HG03139 (cell line): Measurements from ENCODE around the gene ATRX.
"Not testable (repeated sequence)": the region's sequence is repeated elsewhere in the genome, so short reads cannot be mapped to it uniquely, and the experiment has no call there.

Source experiments
- ATAC-seq: cut with Tn5 transposase; IDR thresholded peaks from one replicate; pipeline ENCODE4 v1.9.1; 2021; ENCODE audit not compliant: unreplicated experiment

The ATRX gene

DNA sequence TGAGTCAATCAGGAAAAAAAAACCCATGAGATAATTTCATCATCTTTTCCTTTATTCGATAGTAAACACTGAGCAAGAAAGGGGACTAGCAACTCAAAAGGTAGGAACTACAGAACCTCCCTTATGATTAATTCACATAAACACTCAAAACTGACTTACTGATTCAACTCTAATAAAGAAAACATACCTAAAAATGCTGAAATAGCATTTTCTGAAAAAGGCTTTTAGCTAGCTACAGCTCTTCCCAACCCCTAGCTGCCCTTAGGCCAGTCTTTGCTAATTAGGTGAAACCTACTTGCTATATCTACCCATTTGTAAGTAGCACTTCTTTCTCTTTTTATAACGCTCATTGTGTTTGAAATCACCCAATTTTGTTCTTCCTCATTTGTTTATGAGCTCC lies 150.6 kb downstream of the ATRX start:
- no peak for ATAC-seq

DNA sequence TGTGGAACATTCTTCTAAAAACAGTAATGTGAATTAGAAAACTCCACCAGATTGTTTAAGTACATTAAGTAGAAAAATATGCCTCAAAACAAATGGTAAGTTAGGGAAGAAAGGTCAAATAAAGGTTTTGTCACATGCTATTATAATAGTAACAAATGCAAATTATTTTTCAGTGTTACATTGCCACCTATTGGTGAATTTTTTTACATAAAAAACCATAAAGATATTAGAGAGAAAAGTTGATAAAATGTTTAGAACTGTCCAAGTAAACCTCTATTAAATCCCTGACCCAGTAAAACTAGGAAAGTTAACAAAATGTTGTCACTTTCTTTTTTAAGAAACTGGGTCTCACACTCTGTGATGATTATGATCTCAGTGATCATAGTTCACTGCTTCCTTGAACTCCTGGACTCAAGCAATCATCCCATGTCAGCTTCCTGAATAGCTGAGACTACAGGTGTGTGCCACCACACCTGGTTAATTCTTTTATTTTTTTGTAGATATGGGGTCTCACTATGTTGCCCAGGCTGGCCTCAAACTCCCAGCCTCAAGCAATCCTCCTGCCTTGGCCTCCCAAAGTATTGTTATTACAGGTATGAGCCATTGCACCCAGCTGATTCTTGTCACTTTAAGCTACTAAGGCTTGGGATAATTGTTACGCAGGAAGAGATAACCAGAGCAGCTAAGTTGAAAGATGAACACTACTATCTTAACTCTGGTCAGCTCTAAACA lies 157.6 kb downstream of the ATRX start:
- no peak for ATAC-seq

DNA sequence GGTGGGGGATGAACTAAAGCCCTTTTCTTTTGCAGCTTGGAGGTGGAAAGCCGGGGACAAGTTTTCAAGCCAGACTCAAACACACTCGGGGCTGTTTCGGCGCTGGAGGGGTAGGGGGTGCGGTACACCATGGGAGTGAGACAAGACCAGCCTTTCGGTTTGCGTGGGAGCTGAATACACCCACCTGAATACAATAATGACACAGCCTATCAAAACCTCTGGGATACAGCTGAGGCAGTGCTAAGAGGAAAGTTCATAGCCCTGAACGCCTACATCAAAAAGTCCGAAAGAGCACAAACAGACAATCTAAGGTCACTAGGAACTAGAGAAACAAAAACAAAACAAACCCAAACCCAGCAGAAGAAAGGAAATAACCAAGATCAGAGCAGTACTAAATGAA lies 163.3 kb downstream of the ATRX start:
- ATAC-seq = no peak

DNA sequence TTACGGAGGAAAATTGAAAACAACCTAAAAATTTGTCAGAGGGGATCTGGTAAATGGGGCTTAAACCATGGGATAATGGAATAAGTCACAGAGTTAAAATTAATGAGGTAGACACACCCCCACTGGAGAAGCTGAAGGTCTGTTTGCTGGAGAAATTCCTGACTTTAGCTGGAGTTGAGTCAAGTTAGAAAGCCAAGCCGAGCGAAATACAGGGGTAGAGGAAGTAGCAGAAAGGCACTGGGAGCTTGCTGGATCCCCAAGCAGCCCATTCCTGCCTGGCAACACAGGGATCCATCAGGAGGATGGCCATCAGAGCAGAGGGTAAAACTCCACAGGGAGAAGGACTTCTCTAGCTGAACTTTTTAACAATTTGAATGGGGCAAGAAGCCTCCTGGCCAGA lies 163.8 kb downstream of the ATRX start:
- ATAC-seq = no peak

DNA sequence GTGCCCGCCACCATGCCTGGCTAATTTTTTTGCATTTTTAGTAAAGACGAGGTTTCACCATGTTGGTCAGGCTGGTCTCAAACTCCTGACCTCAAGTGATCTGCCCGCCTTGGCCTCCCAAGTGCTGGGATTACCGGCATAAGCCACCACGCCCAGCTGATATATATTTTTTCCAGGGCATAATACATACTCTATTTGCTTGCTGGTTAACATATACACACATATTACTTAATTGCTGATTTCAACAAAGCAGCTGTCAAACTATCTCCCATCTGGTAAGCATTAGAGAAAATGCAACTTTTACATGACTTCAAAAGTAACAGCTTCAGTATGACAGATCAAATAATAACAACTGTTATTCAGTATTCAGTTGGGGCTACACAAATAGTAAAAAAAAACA lies 164.6 kb downstream of the ATRX start:
- ATAC-seq = not testable (repeated sequence)

DNA sequence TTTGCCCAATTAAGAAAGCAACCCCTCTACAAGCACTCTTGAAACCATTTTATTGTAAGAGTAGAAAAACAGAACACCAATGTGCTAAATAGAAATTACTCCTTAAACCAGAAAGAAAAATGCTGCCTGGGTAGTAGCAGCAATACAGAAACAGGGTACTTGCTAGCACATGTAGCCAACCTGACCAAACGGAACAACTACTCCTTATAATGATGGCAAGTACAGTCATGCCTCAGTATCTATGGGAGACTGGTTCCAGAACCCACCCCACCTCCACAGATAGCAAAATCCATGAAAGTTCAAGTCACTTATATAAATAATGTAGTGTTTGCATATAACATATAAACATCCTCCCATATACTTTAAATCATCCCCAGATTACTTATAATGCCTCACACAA lies 168.8 kb downstream of the ATRX start:
- ATAC-seq = no peak

DNA sequence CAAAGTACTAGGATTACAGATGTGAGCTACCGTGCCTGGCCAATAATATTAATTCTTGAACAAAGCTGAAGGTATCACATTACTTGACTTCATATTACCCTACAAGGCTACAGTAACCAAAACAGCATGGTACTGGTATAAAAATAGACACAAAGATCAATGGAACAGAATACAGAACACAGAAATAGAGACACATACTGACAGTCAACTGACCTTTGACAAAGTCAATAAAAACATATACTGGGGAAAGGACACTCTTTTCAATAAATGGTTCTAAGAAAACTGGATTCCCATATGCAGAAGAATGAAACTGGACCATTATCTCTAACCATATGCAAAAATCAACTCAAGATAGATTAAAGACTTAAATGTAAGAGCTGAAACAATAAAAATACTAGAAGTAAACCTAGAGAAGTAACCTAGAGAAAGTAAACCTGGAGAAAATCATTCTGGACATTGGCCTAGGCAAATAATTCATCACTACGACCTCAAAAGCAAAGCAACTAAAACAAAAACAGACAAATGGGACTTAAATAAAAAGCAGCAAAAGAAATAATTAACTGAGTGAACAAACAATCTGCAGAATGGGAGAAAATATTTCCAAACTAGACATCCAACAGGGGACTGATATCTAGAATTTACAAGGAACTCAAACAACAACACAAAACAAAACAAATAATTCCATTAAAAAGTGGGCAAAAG lies 182.2 kb downstream of the ATRX start:
- ATAC-seq = no peak

DNA sequence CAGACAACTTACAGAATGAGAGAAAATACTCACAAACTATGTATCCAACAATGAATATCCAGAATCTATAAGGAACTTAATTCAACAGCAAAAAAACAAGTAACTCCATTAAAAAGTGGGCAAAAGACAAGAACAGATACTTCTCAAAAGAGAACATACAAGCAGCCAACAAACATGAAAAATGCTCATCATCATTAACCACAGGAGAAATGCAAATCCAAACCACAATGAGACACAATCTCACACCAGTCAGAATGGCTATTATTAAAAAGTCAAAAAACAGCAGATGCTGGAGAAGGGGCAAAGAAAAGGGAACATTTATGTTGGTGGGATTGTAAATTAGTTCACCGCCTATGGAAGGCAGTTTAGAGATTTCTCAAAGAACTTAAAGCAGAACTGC lies 188.5 kb downstream of the ATRX start:
- no peak for ATAC-seq

DNA sequence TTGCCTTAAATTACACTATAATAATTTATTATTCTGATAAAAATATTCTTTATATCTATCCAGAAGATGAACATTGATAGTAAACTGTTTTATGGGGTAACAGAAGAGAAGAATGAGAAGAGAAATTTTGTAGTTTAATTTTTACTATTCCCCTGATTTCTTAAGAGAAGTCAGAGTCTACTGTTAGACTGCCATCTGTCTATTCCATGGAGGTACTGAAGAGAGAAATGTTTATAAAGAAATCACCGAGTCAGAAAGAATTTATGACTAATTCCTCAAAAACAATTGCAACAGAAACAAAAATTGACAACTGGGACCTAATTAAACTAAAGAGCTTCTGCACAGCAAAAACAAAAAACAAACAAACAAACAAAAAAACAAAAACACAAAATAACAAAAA lies 188.9 kb downstream of the ATRX start:
- no peak for ATAC-seq

DNA sequence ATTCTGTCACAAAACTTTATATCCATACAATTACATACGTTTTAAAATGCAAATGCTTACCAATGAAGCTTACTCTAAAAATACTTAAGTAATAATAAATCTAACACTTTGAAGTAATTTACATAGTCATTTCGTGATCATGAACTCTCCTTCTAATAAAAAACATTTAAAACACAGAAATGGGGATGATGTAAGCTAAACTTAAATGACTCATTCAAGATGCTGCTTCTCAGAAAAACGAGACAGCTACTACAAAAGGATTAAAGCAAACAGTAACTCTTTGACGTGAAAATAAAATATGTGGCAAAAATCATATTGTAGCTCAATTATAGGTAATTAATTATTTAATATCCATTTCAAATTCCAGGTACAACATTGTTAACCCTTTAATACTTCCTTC lies 190.2 kb downstream of the ATRX start:
- no peak for ATAC-seq

DNA sequence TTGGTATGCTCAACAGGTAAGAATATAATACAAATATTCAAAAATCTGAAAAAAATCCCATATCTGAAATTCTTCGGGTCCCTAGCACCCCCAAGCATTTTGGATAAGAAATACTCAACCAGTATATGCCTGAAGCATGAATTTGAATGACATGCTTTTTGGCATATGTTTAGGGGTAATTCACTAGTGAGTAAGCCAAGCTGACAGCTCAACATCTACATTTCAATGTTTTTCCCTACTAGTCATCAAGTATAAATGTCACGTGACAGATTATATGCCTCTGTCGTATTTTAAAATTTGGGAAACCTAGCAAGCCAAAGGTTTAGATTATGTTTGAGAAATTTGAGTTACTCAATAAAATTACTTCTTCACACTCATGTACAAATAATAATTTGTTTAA lies 213.7 kb downstream of the ATRX start:
- no peak for ATAC-seq

DNA sequence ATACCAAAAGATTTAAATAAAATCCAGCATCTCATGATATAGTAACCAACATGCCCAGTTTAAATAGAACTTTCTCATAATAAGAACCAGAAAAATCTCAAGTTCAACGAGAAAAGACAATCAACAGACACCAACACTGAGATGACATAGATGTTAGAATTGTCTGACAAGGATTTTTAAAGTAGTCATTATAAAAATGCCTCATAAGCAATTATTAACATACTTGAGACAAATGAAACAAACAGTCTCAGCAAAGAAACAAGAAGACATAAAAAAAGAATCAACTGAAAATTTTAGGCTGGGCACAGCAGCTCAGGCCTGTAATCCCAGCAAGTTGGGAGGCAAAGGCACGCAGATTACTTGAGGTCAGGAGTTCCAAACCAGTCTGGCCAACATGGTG lies 220.7 kb downstream of the ATRX start:
- ATAC-seq = no peak

DNA sequence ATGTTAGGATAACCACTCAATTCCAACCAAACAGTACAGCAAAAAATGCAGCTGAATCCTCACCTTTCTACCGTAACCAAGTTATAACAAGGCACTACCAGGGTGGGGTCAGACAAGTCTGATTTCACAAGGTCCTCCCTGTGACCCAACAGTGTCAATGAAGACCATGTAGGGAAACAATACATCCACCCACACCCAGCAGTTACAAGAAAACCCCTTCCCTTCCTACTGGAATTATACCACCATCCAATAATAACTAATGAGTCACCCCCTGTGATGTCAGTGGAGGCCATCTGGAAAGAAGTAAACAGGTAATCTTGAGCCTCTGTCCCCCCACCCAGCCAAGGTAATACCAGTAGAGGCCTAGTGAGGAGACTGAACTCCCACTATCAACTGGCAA lies 221.2 kb downstream of the ATRX start:
- ATAC-seq = no peak

DNA sequence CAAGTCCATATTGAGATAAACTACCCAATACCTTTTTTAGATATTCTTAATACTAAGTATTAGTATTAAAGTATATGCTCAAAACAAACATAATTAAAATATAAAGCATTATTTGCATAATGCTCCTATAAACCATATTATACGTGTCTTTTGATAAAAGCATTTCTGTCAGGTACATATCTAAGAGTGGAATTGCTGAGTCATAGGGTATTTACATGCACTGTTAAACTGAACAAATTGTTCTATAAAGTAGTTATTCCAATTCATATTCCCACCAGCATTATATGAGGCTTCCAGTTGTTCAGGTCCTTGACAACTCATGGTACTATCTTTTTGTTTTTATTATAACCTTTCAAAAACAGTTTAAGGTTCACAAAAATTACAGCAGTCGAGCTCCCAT lies 224.6 kb downstream of the ATRX start:
- no peak for ATAC-seq

DNA sequence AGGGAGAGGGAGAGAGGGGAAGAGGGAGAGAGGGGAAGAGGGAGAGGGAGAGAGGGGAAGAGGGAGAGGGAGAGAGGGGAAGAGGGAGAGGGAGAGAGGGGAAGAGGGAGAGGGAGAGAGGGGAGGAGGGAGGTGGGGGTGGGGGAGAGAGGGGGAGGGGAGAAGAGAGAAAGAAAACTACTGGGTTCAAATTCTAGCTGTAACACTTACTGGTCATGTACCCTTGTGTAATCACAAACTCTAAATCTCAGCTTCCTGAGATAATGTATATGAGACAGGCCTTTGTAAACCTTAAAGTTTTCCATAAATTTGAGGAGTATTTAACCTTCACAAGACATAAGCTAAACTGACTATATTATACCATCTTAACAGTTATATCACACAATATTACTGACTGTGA lies 229.7 kb downstream of the ATRX start:
- ATAC-seq = no peak

DNA sequence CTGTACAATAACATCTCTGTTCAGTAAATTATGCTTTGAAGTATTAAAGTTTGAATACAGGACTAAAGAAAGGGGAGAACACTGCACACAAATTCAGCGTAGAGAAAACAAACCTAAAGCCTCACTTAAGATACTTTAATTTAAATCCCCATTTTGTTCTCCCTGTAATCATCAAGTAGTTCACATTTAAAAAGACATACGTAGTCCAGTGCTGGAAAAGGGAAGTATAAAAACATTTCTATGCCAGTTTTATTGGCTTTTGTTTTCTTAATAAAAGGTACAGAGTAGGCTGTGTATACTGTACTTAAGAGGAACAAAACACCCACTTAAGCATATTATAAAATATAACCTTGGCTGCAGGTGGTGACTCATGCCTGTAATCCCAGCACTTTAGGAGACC lies 237.3 kb downstream of the ATRX start:
- ATAC-seq = no peak

DNA sequence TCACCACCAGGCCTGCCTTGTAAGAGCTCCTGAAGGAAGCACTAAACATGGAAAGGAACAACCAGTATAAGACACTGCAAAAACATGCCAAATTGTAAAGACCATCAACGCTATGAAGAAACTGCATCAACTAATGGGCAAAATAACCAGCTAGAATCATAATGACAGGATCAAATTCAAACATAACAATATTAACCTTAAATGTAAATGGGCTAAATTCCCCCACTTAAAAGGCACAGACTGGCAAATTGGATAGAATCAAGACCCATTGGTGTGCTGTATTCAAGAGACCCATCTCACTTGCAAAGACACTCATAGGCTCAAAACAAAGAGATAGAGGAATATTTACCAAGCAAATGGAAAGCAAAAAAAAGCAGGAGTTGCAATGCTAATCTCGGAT lies 246.2 kb downstream of the ATRX start:
- ATAC-seq = not testable (repeated sequence)

DNA sequence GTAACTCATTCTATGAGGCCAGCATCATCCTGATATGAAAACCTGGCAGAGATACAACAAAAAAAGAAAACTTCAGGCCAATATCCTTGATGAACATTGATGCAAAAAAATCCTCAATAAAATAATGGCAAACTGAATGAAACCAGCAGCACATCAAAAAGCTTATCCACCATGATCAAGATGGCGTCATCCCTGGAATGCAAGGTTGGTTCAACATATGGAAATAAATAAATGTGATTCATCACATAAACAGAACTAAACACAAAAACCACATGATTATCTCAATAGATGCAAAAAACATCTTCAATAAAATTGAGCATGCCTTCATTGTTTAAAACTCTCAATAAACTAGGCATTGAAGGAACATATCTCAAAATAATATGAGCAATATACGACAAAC lies 254.8 kb downstream of the ATRX start:
- ATAC-seq = not testable (repeated sequence)

DNA sequence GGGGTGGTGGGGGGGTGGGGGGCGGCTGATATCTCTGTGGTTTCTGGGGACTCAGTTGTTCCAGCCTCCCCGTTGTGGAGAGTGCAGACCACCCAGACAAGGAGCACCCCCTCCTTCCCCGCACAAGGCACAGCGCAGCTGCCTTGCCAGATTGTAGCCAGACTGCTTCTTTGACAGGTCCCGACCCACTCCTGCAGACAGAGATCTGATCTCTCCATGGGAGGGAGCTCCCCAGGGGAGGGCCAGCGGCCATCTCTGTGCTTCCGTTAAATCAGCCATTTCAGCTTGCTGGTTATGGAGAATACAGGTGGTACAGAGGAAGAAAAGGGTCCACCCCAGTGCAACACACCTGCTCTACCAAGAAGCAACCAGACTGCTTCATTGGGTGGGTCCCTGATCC lies 258.0 kb downstream of the ATRX start:
- no peak for ATAC-seq

DNA sequence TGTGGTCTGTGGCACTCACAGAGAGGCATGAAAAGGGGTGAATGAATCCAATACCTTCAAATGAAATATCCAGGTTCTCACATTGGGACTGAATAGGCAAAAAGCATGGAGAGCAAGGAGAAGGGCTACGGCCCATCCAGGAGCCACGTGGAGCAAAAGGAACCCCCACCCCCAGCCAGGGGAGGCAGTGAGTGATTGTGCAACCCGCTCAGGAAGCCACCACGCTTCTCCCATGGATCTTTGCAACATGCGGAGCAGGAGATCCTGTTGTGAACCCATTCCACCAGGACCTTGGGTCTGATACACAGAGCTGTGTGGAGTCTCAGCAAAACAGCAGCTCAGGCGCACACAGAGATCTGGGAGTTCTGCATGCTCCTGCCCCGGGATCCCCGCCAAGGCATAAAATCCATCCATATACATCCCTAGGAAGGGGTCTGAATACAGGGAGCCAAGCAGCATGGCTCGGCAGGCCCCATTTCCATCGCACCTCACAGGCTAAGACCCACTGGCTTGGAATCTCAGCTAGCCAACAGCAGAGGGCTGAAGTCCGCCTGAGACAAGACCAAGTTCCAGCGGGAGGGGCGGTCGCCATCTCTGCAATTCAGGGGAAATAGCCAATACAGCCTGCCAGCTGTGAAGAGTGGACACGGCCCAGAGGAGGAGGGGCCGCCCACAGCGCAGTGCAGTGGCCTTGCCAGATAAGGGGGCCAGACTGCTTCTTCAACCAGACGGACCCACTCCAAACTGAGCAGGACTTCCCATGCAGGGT lies 258.6 kb downstream of the ATRX start:
- no peak for ATAC-seq

DNA sequence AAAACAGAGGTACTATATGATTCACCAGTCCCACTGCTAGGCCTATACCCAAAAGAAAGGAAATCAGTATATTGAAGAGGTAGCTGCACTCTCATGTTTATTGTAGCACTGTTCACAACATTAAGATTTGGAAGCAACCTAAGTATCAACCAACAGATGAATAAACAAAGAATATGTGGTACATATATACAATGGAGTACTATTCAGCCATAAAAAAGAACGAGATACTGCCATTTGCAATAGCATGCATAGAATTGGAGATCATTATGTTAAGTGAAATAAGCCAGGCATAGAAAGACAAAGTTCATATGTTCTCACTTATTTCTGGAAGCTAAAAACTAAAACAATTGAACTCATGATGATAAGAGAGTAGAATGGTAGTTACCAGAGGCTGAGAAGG lies 266.3 kb downstream of the ATRX start:
- ATAC-seq = no peak

DNA sequence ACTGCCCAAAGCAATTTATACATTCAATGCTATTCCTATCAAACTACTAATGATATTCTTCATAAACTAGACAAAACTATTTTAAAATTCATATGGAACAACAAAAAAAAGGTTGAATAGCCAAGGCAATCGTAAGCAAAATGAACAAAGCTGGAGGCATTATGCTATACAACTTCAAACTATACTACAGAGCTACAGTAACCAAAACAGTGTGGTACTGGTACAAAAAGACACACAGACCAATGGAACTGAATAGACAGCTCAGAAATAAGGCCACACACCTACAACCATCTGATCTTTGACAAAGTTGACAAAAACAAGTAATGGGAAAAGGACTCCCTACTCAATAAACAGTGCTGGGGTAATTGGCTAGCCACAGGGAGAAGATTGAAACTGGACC lies 271.8 kb downstream of the ATRX start:
- ATAC-seq = no peak
